Stimulated activated CD8-positive, alpha-beta memory T cell treated with anti-CD3 and anti-CD28 coated beads, Interleukin-12 subunit alpha, Interleukin-12 subunit beta, amount 100 ng/mL, for 4 hours (primary cell): ENCODE results near the gene ACP5.

Source experiments
- DNase-seq: peaks from one replicate; pipeline ENCODE4 v3.0.0-alpha.2; 2020; ENCODE audit warnings: low read depth

ACP5 gene

DNA sequence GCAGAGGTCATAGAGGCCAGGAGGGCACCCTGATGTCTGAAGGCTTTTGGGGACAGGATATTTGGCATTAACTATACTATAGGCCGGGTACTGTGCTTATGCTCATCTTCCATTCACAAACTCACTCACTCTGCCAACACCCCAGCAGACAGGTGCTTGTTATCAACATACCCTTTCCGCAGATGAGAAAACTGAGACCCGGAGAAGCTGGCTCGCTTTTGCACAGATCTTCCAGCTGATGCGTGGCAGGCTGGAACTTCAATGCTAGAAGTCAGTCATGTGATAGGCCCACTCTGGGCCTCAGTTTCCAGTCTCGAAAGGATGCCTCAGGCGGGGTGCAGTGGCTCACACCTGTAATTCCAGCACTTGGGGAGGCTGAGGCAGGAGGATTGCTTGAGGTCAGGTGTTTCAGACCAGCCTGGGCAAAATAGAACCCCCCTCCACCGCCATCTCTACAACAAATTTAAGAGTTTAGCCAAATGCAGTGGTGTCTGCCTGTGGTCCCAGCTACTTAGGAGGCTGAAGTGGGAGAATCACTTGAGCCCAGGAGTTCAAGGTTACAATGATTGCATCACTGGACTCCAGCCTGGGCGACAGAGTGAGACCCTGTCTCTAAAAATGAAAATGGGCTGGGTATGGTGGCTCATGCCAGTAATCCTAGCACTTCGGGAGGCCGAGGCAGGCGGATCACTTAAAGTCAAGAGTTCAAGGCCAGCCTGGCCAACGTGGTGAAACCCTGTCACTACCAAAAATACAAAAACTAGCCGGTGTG, 29.3 kb downstream of the ACP5 start:
- no peak for DNase-seq

DNA sequence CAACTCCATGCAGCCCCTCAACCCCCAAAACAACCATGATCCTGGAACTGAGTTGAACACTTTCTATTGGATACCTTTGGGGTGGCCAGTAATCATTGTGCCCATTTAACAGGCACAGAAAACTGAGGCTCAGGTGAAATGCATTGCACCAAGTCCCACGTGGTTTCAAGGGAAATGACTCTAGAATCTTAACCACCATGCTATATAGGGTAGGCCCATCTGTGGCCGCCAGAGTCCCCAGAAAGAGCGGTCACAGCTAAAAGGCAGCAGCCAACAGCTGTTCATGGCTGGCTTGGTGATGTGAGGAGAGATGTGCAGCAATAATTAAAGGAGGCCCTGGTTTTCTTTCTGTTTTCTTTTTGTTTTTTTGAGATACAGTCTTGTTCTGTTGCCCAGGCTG, 36.2 kb downstream of the ACP5 start:
- no peak for DNase-seq

DNA sequence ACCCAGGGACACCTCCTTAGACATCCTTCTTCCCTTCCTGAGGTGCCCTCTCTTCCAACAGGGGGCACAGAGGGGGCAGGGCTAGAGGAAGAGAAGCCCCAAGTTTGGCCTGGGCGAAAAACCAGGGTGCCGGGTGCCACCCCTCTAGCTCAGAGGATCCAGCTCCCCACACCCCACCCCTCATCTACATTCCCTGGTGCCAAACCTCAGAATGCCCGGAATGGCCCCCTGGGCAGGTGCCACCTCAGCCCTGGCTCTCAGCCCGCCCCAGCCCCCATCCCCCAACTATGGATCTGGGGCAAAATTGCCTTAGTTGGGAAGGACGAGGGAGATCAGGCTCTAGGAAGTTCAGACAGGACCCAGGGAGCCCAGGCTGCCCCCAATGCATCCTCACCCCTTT, 36.8 kb downstream of the ACP5 start:
- no peak for DNase-seq

DNA sequence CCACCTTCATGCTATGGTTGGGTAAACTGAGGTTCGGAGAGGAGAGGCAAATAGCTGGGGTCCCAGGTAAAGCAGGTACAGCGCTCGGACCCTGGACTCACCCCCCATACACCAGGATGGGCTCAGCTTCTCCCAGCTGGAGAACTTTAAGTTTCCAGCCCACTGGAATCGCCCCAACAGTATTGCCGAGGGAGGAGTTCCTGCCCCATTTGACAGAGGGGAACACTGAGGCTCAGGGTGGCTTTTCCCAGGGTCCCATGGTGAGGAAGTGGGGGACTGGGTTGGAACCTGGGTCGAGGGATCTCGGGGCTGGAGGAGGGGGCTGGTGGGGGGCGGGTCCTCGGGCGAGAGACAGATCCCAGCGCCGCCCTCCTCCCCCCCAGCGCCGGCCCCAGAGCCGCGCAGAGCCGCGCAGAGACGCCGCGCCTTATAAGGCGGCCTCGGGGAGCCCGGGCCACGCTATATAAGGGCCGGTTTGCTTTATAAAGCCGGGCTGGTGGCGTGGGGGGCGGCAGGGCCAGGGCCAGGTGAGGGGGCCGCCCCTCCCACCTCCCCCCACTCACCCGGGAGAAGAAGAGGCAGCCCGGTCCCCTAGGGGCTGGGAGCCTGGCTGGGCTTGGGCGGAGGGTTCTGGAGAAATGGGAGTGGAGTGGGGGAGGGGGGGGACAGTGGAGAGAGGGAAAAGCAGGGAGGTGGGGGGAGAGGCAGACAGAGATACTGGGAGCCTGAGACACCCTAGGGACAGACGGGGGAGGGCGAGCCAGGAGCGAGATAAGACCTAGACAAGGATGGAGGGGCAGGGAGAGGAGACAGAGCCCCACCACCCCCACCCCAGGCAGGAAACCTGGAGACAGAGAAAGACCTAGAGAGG, 37.7 kb downstream of the ACP5 start:
- DNase-seq, result no peak

DNA sequence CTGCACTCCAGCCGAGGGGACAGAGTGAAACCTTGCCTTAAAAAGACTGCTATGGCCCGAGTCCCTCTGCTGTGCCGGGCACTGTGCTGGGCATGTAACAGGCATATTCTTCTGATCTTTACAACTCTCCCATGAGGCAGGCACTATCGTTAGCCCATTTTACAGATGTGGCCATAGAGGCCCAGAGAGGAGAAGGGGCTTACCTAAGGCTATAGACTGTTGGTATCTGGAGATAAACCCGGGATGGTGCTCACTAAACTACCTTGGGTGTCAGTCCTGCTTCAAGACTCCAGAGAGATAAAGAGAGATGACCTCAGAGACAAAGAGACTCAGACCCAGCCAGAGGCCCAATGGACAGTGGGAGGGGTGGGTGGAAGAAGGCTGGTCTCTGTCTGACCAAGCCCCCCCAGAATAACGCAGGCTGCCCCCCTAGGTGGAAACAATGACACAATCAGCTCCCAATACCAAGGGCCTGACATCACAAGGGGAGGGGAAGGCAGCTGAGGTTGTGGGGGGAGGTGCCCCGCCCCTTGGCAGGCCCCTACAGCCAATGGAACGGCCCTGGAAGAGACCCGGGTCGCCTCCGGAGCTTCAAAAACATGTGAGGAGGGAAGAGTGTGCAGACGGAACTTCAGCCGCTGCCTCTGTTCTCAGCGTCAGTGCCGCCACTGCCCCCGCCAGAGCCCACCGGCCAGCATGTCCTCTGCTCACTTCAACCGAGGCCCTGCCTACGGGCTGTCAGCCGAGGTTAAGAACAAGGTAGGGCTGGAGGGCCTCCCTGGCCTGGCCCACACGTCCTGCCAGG, 39.0 kb downstream of the ACP5 start, which contains the start of gene CNN1:
Gene CNN1, plus strand, starts transcription at position 620 of the 805 bp plus-strand sequence. Its CDS starts 77 bp downstream, at position 697.
- DNase-seq, result no peak

DNA sequence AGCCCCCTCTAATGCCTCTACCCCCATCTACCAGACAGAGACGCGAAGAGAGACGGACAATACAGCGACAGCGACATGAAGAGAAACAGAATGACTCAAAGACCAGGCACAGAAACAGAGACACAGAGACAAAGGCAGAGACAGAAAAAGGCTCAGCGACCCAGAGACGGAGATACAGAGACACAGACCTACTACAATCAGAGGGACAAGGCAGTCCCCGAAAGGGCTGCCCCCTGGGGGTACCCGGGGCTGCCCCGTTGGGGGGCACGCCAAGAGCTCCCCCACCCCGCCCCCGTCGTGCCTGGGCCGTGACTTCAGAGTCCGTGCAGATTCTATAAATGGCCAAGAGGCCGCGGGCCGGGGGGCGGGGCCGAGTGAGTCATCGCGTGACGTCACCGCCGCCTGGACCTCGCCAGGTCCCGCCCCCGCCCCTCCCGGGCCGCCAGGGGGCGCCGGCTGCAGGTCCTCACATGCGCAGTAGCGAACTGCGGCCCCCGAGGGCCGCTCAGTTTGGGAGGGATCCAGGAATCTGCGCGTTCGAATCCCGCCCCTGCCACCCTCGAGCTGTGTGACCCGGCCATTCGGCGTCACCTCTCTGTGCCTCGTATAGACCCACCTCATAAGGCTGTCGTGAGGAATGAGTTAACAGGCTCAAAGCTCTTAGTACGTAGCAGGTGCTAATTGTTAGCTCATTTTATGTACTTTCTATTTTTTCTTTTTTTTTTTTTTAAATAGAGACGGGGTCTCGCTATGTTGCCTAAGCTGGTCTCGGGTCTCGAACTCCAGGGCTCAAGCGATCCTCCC, 41.5 kb downstream of the ACP5 start:
- peak; percentile 73 for DNase-seq

DNA sequence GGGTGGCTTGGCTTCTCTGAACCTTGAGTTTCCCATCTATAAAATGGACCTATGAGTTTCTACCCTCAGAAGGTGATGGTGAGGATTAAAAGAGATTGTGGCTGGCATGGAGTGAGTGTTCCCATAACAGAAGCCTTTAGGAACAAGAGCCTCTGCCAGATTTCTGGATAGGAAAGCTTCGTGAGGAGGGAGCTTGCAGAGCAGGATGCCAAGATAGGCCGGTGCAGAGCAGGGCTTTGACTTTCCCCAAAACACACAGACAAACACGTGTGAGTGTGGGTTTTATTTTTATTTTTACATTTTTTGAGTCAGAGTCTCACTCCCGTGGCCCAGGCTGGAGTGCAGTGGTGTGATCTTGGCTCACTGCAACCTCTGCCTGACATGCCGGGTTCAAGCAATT, 42.5 kb downstream of the ACP5 start:
- no peak for DNase-seq

DNA sequence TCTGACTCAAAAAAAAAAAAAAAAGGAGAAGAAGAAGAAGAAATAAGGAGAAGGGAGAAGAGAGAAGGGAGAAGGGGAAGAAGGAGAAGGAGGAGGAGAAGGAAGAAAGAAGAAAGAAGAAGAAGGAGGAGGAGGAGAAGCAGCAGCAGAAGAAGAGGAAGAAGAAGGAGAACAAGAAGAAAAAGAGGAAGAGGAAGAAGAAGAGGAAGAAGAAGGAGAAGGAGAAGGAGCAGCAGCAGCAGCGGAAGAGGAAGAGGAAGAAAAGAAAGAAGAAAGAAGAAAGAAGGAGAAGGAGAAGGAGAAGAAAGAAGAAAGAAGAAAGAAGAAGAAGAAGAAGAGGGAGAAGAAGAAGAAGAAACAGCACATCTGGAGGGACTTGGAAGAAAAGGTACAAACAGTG, 42.9 kb downstream of the ACP5 start:
- no peak for DNase-seq

DNA sequence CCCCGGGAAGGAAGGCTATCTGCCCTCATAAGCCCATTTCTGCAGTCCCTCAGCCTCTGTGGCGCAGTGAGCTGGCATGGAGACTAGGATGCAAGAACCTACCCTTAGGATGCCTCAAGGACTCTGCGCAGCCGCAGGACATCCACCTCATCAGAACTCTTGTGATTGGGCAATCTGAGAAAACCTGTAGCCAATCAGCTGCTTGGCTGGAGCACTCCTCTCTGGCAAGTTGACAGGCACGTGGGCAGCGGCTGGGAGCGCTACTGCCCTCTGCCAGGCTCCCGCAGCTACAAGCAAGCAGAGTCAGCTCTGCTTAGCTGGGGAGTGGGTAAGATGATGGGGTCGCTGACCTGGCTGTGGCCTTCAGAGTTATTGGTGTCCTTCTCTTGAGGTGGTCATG, 47.0 kb downstream of the ACP5 start:
- DNase-seq, result no peak

DNA sequence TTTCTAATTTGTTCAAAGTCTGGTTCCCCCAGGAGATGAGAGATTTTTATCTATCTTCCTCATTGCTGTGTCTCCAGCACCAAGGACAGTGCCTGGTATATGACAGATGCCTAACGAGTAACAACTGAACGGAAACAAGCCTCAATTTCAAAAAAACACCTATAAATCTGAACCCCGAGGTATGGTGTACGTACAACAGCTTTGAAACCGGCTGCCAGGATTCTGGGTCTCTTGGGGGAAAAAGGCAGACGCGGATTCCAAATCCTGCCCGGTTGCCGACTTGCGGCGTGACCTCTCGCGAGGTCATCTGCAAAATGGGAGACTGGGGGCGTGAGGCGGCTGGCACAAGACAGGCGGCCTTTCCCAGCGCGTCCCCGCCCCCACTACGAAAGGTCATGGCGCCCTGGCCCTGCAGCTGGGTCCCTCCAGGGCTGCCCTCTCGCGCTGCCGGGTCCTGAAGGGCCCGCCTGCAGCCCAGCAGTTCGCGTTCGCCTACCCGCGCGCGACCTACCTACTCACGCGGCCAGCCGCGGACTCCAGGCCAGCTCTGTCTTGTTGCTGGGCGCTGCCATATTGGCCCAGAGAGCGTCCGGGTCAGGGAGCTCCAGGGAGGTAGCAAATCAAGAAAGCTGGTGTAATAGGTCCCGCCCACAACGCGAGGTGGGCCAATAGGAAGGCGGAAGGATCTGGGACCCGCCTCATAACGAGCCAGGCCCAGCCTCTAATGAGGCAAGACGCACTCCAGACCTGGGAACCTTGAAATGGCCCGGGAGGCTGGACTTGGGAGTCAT, 48.7 kb downstream of the ACP5 start, which contains the start of gene ECSIT:
Gene ECSIT, minus strand, starts transcription at position 584 of the 791 bp plus-strand sequence. CDS start 9,964 bp downstream, outside the sequence.
- DNase-seq, result peak; percentile 81
